A549 (cell line): ENCODE data around the gene ZDBF2. TPM values are rescaled to one million over a fixed set of nuclear protein-coding genes. Genes with fewer than 3 reads are reported as not detected.

Experiments
- ATAC-seq, 2 experiments: fragments of 200-7000 bp in 1 of 2; fragments of >200 bp in 1 of 2; cut with Nextera tagmentation in 1 of 2; cut with Tn5 transposase in 1 of 2; 3 replicates each; pipeline versions ENCODE4 v1.8.0 to v1.9.1; 2018 to 2020; ENCODE audit warnings: mild to moderate bottlenecking in 1 of 2, moderate library complexity in 1 of 2
- CTCF ChIA-PET: fragments of 300-600 bp; sonication (Branson Sonifier 250); formaldehyde crosslinking; extraction: SDS; loops from one replicate; lab custom pipeline; 2021; ENCODE audit warnings: antibody characterized with exemption, inconsistent platforms; lab: Yijun Ruan, JAX
- POLR2A ChIA-PET: fragments of 350-600 bp; formaldehyde crosslinking; extraction: SDS; loops from one replicate; lab custom pipeline; 2021; ENCODE audit warnings: antibody characterized with exemption, inconsistent platforms; lab: Yijun Ruan, JAX
- DNase-seq, 2 experiments: peaks; one replicate each; pipeline versions ENCODE4 v3.0.0 to v3.0.0-alpha.2; 2011 to 2016; ENCODE audit warnings: low read depth in 1 of 2, low spot score in 1 of 2
- FAIRE-seq: peaks from 2 replicates; lab custom pipeline; 2011; peaks lifted over from hg19 to GRCh38; lab: Jason Lieb, UNC
- H3K27ac ChIP-seq, 2 experiments: fragments of >200 bp; sonication (Bioruptor Twin); formaldehyde crosslinking; 3 replicates each; pipeline ENCODE4 v1.5.1; 2016 to 2017
- H3K4me1 ChIP-seq: fragments of >200 bp; sonication (Bioruptor Twin); formaldehyde crosslinking; 3 replicates; pipeline ENCODE4 v1.6.1; 2016
- H3K4me2 ChIP-seq: fragments of >200 bp; sonication (Bioruptor Twin); formaldehyde crosslinking; 3 replicates; pipeline ENCODE4 v1.6.1; 2016
- H3K4me3 ChIP-seq: fragments of >200 bp; sonication (Bioruptor Twin); formaldehyde crosslinking; 3 replicates; pipeline ENCODE4 v1.5.1; 2016
- H3K9me3 ChIP-seq: fragments of >200 bp; sonication (Bioruptor Twin); formaldehyde crosslinking; 3 replicates; pipeline ENCODE4 v1.6.1; 2016
- BHLHE40 ChIP-seq: IDR thresholded peaks from 2 replicates; pipeline ENCODE4 v1.6.1; 2012; ENCODE audit warnings: low read depth, low read length, inconsistent platforms
- CEBPB ChIP-seq, 2 experiments: fragments of >200 bp in 1 of 2; sonication (Bioruptor Twin) in 1 of 2; formaldehyde crosslinking in 1 of 2; IDR thresholded peaks; 2 replicates each; pipeline ENCODE4 v1.6.1; 2012 to 2016
- EHF ChIP-seq: fragments of 250-450 bp; sonication (Bioruptor Pico); IDR thresholded peaks from 2 replicates; pipeline ENCODE4 v1.5.0; 2020; ENCODE audit warnings: mild to moderate bottlenecking
- ELK1 ChIP-seq: fragments of 150-350 bp; IDR thresholded peaks from 2 replicates; pipeline ENCODE4 v1.6.1; 2014; ENCODE audit warnings: low read depth, mild to moderate bottlenecking, low read length
- HDAC2 ChIP-seq: fragments of 200-600 bp; sonication (generic); IDR thresholded peaks from 2 replicates; pipeline ENCODE4 v1.6.1; 2016
- HEYL ChIP-seq: fragments of 250-450 bp; sonication (Bioruptor Pico); IDR thresholded peaks from 2 replicates; pipeline ENCODE4 v1.8.0; 2021; ENCODE audit warnings: mild to moderate bottlenecking, moderate library complexity
- HOXB13 ChIP-seq: fragments of 250-450 bp; sonication (Bioruptor Pico); IDR thresholded peaks from 2 replicates; pipeline ENCODE4 v1.5.0; 2020; ENCODE audit warnings: low read depth, mild to moderate bottlenecking, moderate library complexity
- HOXB5 ChIP-seq: fragments of 250-450 bp; sonication (Bioruptor Pico); IDR thresholded peaks from 2 replicates; pipeline ENCODE4 v1.5.0; 2020; ENCODE audit warnings: mild to moderate bottlenecking, moderate library complexity
- JUN ChIP-seq, 2 experiments: fragments of >200 bp; sonication (Bioruptor Twin); formaldehyde crosslinking; IDR thresholded peaks; 2 replicates in 1 of 2; 3 replicates in 1 of 2; pipeline ENCODE4 v1.6.1; 2016 to 2017
- KDM1A ChIP-seq: fragments of 200-600 bp; sonication (generic); IDR thresholded peaks from 2 replicates; pipeline ENCODE4 v1.6.1; 2016; ENCODE audit warnings: low read depth, mild to moderate bottlenecking
- KDM5A ChIP-seq: fragments of 200-600 bp; sonication (generic); IDR thresholded peaks from 2 replicates; pipeline ENCODE4 v1.6.1; 2016; ENCODE audit warnings: antibody characterized with exemption, mild to moderate bottlenecking
- MAFK ChIP-seq: fragments of 450-650 bp; IDR thresholded peaks from 2 replicates; pipeline ENCODE4 v1.6.1; 2014; ENCODE audit not compliant: partially characterized antibody
- MYC ChIP-seq: IDR thresholded peaks from 2 replicates; pipeline ENCODE4 v1.6.1; 2012; ENCODE audit warnings: mild to moderate bottlenecking, inconsistent platforms, low read length, improper control_type of control experiment, borderline replicate concordance
- NFE2L2 ChIP-seq: fragments of 150-350 bp; conservative IDR thresholded peaks from 2 replicates; pipeline ENCODE4 v1.6.1; 2014; ENCODE audit warnings: low read length
- PBX3 ChIP-seq: IDR thresholded peaks from 2 replicates; pipeline ENCODE4 v1.6.1; 2012
- PHF8 ChIP-seq: fragments of 200-600 bp; sonication (generic); IDR thresholded peaks from 2 replicates; pipeline ENCODE4 v1.6.1; 2016; ENCODE audit warnings: low read depth, mild to moderate bottlenecking, antibody characterized with exemption, moderate library complexity, borderline replicate concordance
- POLR2AphosphoS2 ChIP-seq: conservative IDR thresholded peaks from 2 replicates; pipeline ENCODE4 v1.6.1; 2012; ENCODE audit warnings: low read length, improper control_type of control experiment, inconsistent platforms
- SREBF2 ChIP-seq: fragments of 450-650 bp; IDR thresholded peaks from 2 replicates; pipeline ENCODE4 v1.6.1; 2014; ENCODE audit warnings: mild to moderate bottlenecking, moderate library complexity
- TFCP2L1 ChIP-seq: fragments of 250-450 bp; sonication (Bioruptor Pico); IDR thresholded peaks from 2 replicates; pipeline ENCODE4 v1.5.0; 2021; ENCODE audit warnings: mild to moderate bottlenecking
- TP53 ChIP-seq: fragments of 250-450 bp; sonication (Bioruptor Pico); IDR thresholded peaks from 2 replicates; pipeline ENCODE4 v1.5.0; 2021; ENCODE audit warnings: mild to moderate bottlenecking, moderate library complexity
- USF2 ChIP-seq: fragments of 450-650 bp; IDR thresholded peaks from 2 replicates; pipeline ENCODE4 v1.6.1; 2014; ENCODE audit warnings: antibody characterized with exemption
- ZFP36 ChIP-seq: fragments of 450-650 bp; IDR thresholded peaks from 2 replicates; pipeline ENCODE4 v1.6.1; 2014; ENCODE audit warnings: borderline replicate concordance; ENCODE audit not compliant: partially characterized antibody
- ZSCAN20 ChIP-seq: fragments of 250-450 bp; sonication (Bioruptor Pico); IDR thresholded peaks from 2 replicates; pipeline ENCODE4 v1.8.0; 2022; ENCODE audit warnings: mild to moderate bottlenecking, moderate library complexity
- WGBS: methylation state at CpG from one replicate; pipeline ENCODE4 v1.1.6; 2017; ENCODE audit errors: missing lambda C conversion rate; 5-methylcytosine and 5-hydroxymethylcytosine counted together
- polyA plus RNA-seq, 4 experiments: library from polyadenylated mRNA; depleted of rRNA in 3 of 4; stranded (reverse); fragments of >200 nt; fragmentation: RNase III in 1 of 4; extraction: RNeasy Plus Mini Kit Qiagen cat#74134 plus additional on column Dnase treatment in 1 of 4; gene quantifications; 2 replicates in 3 of 4; 3 replicates in 1 of 4; pipeline ENCODE4 v1.2.3, GENCODE V29; 2011 to 2017
- TF ChIP-seq, protein P1 (sequence below): IDR thresholded peaks from 2 replicates; pipeline ENCODE4 v1.6.1; 2012

Gene ZDBF2
- polyA plus RNA-seq, 2 of the 4 experiments (the other 2 are of a cell fraction) = 1.5 to 8.4 TPM

GRCh38 chr2:206229642-206230041, 44.8 kb upstream of the ZDBF2 start:
- DNase-seq (no peak), ATAC-seq (no peak), FAIRE-seq (no peak)
- Histone ChIP-seq H3K9me3 (no peaks in the 10 kb centered on the region), H3K4me2 (no peak overlapping the region), H3K4me1 (no peaks in the 10 kb centered on the region), H3K4me3 (no peak overlapping the region), H3K27ac (no peak overlapping the region)
- CTCF ChIA-PET = no interaction called here
- POLR2A ChIA-PET = no interaction called here
- TF ChIP-seq HOXB13 (CRISPR knock-in tag) (no peak), HOXB5 (CRISPR knock-in tag) (no peak), POLR2AphosphoS2 (no peak), ELK1 (no peak), EHF (no peak), KDM1A (no peak), ZSCAN20 (CRISPR knock-in tag) (no peak), TFCP2L1 (no peak), ZFP36 (no peak), JUN (IDR thresholded peaks at IDR 0.05) (no peak)
- TF ChIP-seq, protein P1, sequence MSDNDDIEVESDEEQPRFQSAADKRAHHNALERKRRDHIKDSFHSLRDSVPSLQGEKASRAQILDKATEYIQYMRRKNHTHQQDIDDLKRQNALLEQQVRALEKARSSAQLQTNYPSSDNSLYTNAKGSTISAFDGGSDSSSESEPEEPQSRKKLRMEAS = no peak

DNA sequence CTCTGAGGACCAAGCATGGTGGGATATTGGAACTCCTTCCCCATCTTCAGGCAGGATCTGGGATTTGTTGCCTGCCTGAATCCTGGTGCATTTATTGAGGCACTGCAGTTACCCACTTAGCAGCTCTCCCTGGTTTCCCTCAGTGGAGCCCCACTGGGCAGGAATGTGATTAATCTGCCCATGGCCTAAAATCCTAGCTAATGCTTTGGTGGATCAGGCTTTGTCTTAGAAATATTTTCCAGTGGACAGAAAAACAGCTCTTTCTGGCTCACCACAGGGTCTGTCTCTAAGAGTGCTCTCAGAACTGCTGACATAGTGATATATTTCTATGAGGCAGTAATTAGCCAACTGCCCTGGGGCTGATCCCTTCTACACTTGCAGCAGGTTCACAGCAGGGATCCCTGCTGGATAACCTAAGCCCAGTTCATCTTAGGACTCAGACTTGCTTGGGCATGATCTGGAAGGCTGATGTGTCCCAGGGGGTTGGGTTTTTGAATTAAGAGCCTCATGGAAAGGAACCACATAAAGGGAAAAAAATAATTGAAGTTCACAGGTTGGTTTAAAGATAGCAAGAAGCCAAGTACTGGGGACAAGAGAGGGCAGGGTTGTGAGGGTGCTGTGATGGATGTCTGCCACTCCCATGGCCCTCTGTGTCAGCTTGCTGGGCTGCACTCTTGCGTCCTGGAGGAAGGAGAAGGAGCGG, 44.3 kb upstream of the ZDBF2 start:
- ChIA-PET CTCF (no interaction called here), POLR2A (no interaction called here)
- no peak for DNase-seq

DNA sequence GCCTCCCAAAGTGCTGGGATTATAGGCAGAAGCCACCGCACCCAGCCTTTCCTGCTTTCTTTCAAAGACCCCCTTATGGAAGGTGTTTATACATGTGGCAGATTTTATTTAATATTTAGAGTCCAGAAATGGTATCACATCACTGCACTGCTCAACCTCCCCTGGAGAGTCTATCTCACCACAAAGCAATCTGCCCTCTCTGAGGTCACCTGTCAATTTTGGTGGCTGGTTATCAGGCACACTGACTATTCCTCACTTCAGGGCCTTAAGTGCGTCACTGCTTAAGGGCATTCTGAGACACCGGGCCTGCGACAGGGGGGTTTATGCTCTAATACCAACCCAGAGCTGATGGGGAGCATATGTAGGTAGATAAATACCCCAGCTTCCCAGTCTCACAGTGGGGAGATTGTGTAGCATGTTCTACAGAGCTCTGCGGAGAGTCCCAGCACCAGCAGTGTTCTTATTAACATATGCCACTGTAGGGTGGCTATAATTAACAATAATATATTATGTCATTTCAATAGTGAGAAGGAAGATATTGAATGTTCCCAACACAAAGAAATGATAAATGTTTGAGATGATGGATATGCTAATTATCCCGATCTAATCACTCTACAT, 42.7 kb upstream of the ZDBF2 start:
- no peak for DNase-seq
- no peaks in the 10 kb centered on the region for H3K4me1 ChIP-seq
- POLR2A ChIA-PET = no interaction called here
- TF ChIP-seq HEYL (no peak), MYC (no peak), HDAC2 (no peak), SREBF2 (no peak), PBX3 (no peak), NFE2L2 (no peak), BHLHE40 (no peak), TP53 (no peak), USF2 (no peak), JUN (IDR thresholded peaks at IDR 0.05) (no peak)
- TF ChIP-seq, protein P1 = no peak
- TF ChIP-seq, all 56 proteins: peak for 0
- CTCF ChIA-PET = no interaction called here
- FAIRE-seq (no peak), ATAC-seq (no peak)
- Histone ChIP-seq H3K4me2 (no peak overlapping the region), H3K9me3 (peaks cover 17% of the 10 kb centered on the region), H3K27ac (no peak overlapping the region), H3K4me3 (no peak overlapping the region)
- 88% methylated on average over 6 of the region's 6 CpGs for WGBS

More for the DNA sequence above, 44.3 kb upstream of the ZDBF2 start:
- TF ChIP-seq MAFK (peak; percentile 86), CEBPB (IDR thresholded peaks at IDR 0.05) (no peak), PHF8 (no peak), KDM5A (no peak)
- ATAC-seq = peak; percentile 52 to 71; a peak in 5 of 6 replicates
- Histone ChIP-seq H3K4me2 (no peak overlapping the region), H3K9me3 (peaks cover 3% of the 10 kb centered on the region; the same call in 1 of the 3 replicates), H3K4me3 (no peak overlapping the region), H3K27ac (no peak overlapping the region), H3K4me1 (no peaks in the 10 kb centered on the region)
- no peak for FAIRE-seq
- 81% methylated on average over 2 of the region's 2 CpGs for WGBS
